SU-DHL-6 (cell line): ENCODE data around the gene SLC6A11.

Source experiments
- H2AFZ ChIP-seq: fragments of 200-600 bp; sonication (generic); 2 replicates; pipeline ENCODE4 v1.6.1; 2014; ENCODE audit warnings: low read depth, mild to moderate bottlenecking, moderate library complexity, mixed read lengths, antibody characterized with exemption, low read length; ENCODE audit not compliant: severe bottlenecking
- H3F3A ChIP-seq: fragments of 200-600 bp; shearing (Covaris generic); 2 replicates; pipeline ENCODE4 v1.6.0; 2016; ENCODE audit warnings: antibody characterized with exemption, mild to moderate bottlenecking; ENCODE audit not compliant: insufficient read depth
- H3K27ac ChIP-seq: fragments of 200-600 bp; sonication (generic); 2 replicates; pipeline ENCODE4 v1.5.1; 2016; ENCODE audit warnings: low read depth, mild to moderate bottlenecking, low read length, moderate library complexity, mixed read lengths
- H3K27me3 ChIP-seq: fragments of 200-600 bp; sonication (generic), shearing (Covaris generic); 2 replicates; pipeline ENCODE4 v1.6.0; 2014; ENCODE audit warnings: mild to moderate bottlenecking, low read length
- H3K36me3 ChIP-seq: fragments of 200-600 bp; sonication (generic); 2 replicates; pipeline ENCODE4 v1.6.1; 2014; ENCODE audit warnings: mild to moderate bottlenecking, low read length, mixed read lengths
- H3K4me2 ChIP-seq: fragments of 300-600, 200-600 bp; shearing (Covaris generic), sonication (generic); 2 replicates; pipeline ENCODE4 v1.6.0; 2014; ENCODE audit warnings: low read length, low read depth, mild to moderate bottlenecking; ENCODE audit not compliant: poor library complexity, severe bottlenecking
- H3K4me3 ChIP-seq: fragments of 200-600 bp; sonication (generic); 2 replicates; pipeline ENCODE4 v1.5.1; 2014; ENCODE audit warnings: antibody characterized with exemption, low read length, mild to moderate bottlenecking, mixed read lengths; ENCODE audit not compliant: insufficient read depth, poor library complexity, severe bottlenecking
- H3K79me2 ChIP-seq: fragments of 200-600 bp; sonication (generic); 2 replicates; pipeline ENCODE4 v1.6.1; 2014; ENCODE audit warnings: mild to moderate bottlenecking, low read length, moderate library complexity; ENCODE audit not compliant: insufficient read depth
- H3K9ac ChIP-seq: fragments of 200-600 bp; sonication (generic); 2 replicates; pipeline ENCODE4 v1.7.0; 2014; ENCODE audit warnings: mild to moderate bottlenecking, low read length
- H3K9me2 ChIP-seq: fragments of 200-600 bp; sonication (generic); replicated peaks from 2 replicates; pipeline ENCODE4 v1.6.1; 2014; ENCODE audit warnings: low read length; ENCODE audit not compliant: insufficient read depth
- H3K9me3 ChIP-seq: fragments of 200-600 bp; sonication (generic); 2 replicates; pipeline ENCODE4 v1.6.1; 2014; ENCODE audit warnings: low read length, mixed read lengths; ENCODE audit not compliant: insufficient read depth
- H4K20me1 ChIP-seq: fragments of 200-600 bp; sonication (generic); 2 replicates; pipeline ENCODE4 v1.6.1; 2014; ENCODE audit warnings: low read depth, mild to moderate bottlenecking, antibody characterized with exemption, low read length, moderate library complexity, mixed read lengths
- CTCF ChIP-seq: fragments of 200-600 bp; sonication (generic); IDR thresholded peaks from one replicate; pipeline ENCODE4 v1.5.1; 2017; ENCODE audit warnings: antibody characterized with exemption, mild to moderate bottlenecking, low read length, moderate library complexity; ENCODE audit not compliant: insufficient read depth, poor library complexity, severe bottlenecking
- EZH2phosphoT487 ChIP-seq: fragments of 200-600 bp; sonication (generic), shearing (Covaris generic); conservative IDR thresholded peaks from 2 replicates; pipeline ENCODE4 v1.6.1; 2018; ENCODE audit warnings: mild to moderate bottlenecking, antibody characterized with exemption, low read length, moderate library complexity, mixed read lengths

SLC6A11 gene

GRCh38 chr3:10808130-10808735 is 7.8 kb upstream of the SLC6A11 start:
- no peaks in the 10 kb centered on the region for H3K9me3 ChIP-seq
- no peak overlapping the region for H3K9ac ChIP-seq
- no peaks in the 10 kb centered on the region for H3K27me3 ChIP-seq
- no peak overlapping the region for H3K27ac ChIP-seq
- no peaks in the 10 kb centered on the region for H3K9me2 ChIP-seq
- no peaks in the 10 kb centered on the region for H4K20me1 ChIP-seq
- H3F3A ChIP-seq = no peaks in the 10 kb centered on the region
- H3K79me2 ChIP-seq = no peaks in the 10 kb centered on the region
- H2AFZ ChIP-seq = no peak overlapping the region
- no peaks in the 10 kb centered on the region for H3K36me3 ChIP-seq
- H3K4me3 ChIP-seq = no peak overlapping the region
- TF ChIP-seq EZH2phosphoT487 (no peak), CTCF (no peak)
- no peak overlapping the region for H3K4me2 ChIP-seq

GRCh38 chr3:10808974-10809373 is 7.1 kb upstream of the SLC6A11 start:
- Histone ChIP-seq H2AFZ (no peak overlapping the region), H3F3A (no peaks in the 10 kb centered on the region), H3K27ac (no peak overlapping the region), H3K79me2 (no peaks in the 10 kb centered on the region), H3K36me3 (no peaks in the 10 kb centered on the region), H3K4me3 (no peak overlapping the region), H3K27me3 (no peaks in the 10 kb centered on the region), H3K9me3 (no peaks in the 10 kb centered on the region), H3K4me2 (no peak overlapping the region), H4K20me1 (no peaks in the 10 kb centered on the region), H3K9me2 (no peaks in the 10 kb centered on the region), H3K9ac (no peak overlapping the region)
- TF ChIP-seq CTCF (no peak), EZH2phosphoT487 (no peak)

GRCh38 chr3:10810376-10810775 is 5.7 kb upstream of the SLC6A11 start:
- Histone ChIP-seq H3K4me3 (no peak overlapping the region), H3F3A (no peaks in the 10 kb centered on the region), H3K27me3 (no peaks in the 10 kb centered on the region), H3K9me2 (no peaks in the 10 kb centered on the region), H3K36me3 (no peaks in the 10 kb centered on the region), H3K27ac (no peak overlapping the region), H3K4me2 (no peak overlapping the region), H3K9ac (no peak overlapping the region), H4K20me1 (no peaks in the 10 kb centered on the region), H3K9me3 (no peaks in the 10 kb centered on the region), H2AFZ (no peak overlapping the region), H3K79me2 (no peaks in the 10 kb centered on the region)
- TF ChIP-seq EZH2phosphoT487 (no peak), CTCF (no peak)
